ENCODE data around the gene CCDC200. TPM values are rescaled to one million over a fixed set of nuclear protein-coding genes. Genes with fewer than 3 reads are reported as not detected.

Gene CCDC200
- total RNA-seq, 4 donors from 2014 or later: not detected

GRCh38 chr17:43213545-43213944 lies 14.9 kb downstream of the CCDC200 start:
- H3K27ac ChIP-seq: no peak overlapping the region
- H3K4me3 ChIP-seq (replicated peaks in 1 of 3): no peak overlapping the region
- intact Hi-C loops (cut with DNase I): no loop called here
- no peaks in the 10 kb centered on the region for H3K27me3 ChIP-seq
- TF ChIP-seq CTCF (IDR thresholded peaks at IDR 0.05) (no peak), POLR2A (IDR thresholded peaks at IDR 0.05) (no peak)
- H3K9me3 ChIP-seq: no peaks in the 10 kb centered on the region
- H3K4me1 ChIP-seq: peaks cover 7 to 13% of the 10 kb centered on the region in 2 donors
- DNase-seq: no peak
- H3K36me3 ChIP-seq: peaks cover 10 to 15% of the 10 kb centered on the region in 2 donors
- 98% methylated on average over 2 of the region's 2 CpGs for WGBS, 2 donors

- Histone ChIP-seq H3K27ac (no peak overlapping the region), H3K4me1 (peaks cover 7 to 13% of the 10 kb centered on the region in 2 donors), H3K4me3 (replicated peaks in 1 of 3) (no peak overlapping the region), H3K36me3 (peaks cover 10 to 20% of the 10 kb centered on the region in 2 donors), H3K27me3 (no peaks in the 10 kb centered on the region), H3K9me3 (no peaks in the 10 kb centered on the region)
- 73 to 76% methylated on average over 6 to 7 of the region's 7 CpGs for WGBS, 2 donors
- DNase-seq: no peak
- intact Hi-C loops (cut with DNase I): no loop called here
- TF ChIP-seq POLR2A (IDR thresholded peaks at IDR 0.05): no peak
- no peak for TF ChIP-seq CTCF (IDR thresholded peaks at IDR 0.05)
Measured at GRCh38 chr17:43212641-43213490, 15.6 kb downstream of the CCDC200 start.

GRCh38 chr17:43211480-43212402 lies 16.7 kb downstream of the CCDC200 start, which contains the start of gene TMEM106A:
Gene TMEM106A (plus strand): TSS chr17:43211875. CDS start chr17:43213042, 1,167 bp downstream.
- Histone ChIP-seq H3K27ac (peak within 1 kb of the TSS; percentile 42 to 85 (median 71)), H3K9me3 (no peaks in the 10 kb centered on the region), H3K27me3 (no peaks in the 10 kb centered on the region), H3K36me3 (peaks cover 10 to 30% of the 10 kb centered on the region in 2 donors), H3K4me1 (peaks cover 7 to 13% of the 10 kb centered on the region in 2 donors), H3K4me3 (replicated peaks in 1 of 3) (peak within 1 kb of the TSS in 2 of 3 donors; percentile 64 to 72)
- intact Hi-C loops (cut with DNase I): no loop called here
- WGBS, 2 donors: 0 to 1% methylated on average over 43 to 53 of the region's 54 CpGs
- peak; percentile 80 to 87 for DNase-seq
- TF ChIP-seq POLR2A (IDR thresholded peaks at IDR 0.05) (peak in 1 of 2 donors; percentile 69), CTCF (IDR thresholded peaks at IDR 0.05) (peak in 4 of 6 experiments; percentile 30 to 39 (median 34))

GRCh38 chr17:43211123-43211479 lies 17.3 kb downstream of the CCDC200 start:
- WGBS, 2 donors: 40 to 50% methylated on average over 2 of the region's 2 CpGs
- DNase-seq: no peak
- Histone ChIP-seq H3K4me1 (peaks cover 7 to 13% of the 10 kb centered on the region in 2 donors), H3K36me3 (peaks cover 10 to 27% of the 10 kb centered on the region in 2 donors), H3K27ac (peak overlapping the region; percentile 42 to 85 (median 71)), H3K9me3 (no peaks in the 10 kb centered on the region), H3K4me3 (replicated peaks in 1 of 3) (peak overlapping the region in 2 of 3 donors; percentile 16 to 64), H3K27me3 (no peaks in the 10 kb centered on the region)
- intact Hi-C loops (cut with DNase I): no loop called here
- TF ChIP-seq POLR2A (IDR thresholded peaks at IDR 0.05): no peak
- TF ChIP-seq CTCF (IDR thresholded peaks at IDR 0.05): no peak
